NCI-H1417 treated with DMSO at 0.1 percent for 48 hours (cell line): Measurements from ENCODE around the gene SNRNP27.
"Not testable (repeated sequence)": the region's sequence is repeated elsewhere in the genome, so short reads cannot be mapped to it uniquely, and the experiment has no call there.

Experiments
- DNase-seq: peaks from one replicate; lab custom pipeline; 2025; lab: John Stamatoyannopoulos, UW

SNRNP27 gene

DNA sequence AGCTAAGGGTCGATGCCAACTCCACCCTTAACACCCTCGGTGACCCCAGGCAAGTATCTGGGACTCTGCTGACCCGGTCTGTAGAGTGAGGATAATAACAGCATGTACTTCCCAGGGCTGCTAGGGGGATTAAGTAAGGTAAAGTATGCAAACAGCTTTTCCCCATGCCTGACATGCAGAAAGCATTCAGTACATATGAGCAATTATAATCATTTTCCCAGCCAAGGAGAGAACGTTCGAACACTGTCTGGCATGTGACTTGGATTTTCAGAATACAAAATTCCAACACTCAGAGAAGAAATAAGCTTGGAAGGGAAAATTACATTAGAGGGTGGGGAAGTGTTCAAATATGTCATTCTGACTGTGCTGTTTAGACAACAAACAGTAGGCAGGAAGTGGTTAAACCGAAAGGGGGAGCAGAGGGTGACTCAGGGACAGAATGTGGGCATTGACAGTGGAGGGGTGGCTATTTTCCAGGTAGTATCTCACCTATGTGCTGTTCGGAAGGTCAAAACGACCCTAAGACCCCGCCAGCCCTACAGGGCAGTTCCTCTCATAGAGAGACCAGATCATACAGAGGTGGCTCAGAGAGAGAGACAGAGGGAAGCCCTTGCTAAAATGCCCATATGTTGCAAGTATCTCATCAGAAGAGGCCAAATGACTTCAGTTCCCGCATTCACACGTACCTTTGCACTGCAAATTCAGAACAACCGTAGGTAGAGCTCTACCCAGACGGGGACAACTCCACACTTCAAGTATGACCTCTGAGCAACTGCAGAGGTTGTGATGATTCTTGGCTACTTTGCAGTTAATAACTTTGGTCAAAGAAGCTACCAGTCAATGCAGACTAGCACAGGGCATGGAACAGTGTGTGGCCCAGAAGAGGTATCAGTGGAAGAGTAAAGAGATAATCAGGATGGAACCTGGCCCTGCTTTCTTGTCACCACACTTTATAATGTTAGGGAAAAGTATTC lies 52.9 kb downstream of the SNRNP27 start:
- DNase-seq = no peak

DNA sequence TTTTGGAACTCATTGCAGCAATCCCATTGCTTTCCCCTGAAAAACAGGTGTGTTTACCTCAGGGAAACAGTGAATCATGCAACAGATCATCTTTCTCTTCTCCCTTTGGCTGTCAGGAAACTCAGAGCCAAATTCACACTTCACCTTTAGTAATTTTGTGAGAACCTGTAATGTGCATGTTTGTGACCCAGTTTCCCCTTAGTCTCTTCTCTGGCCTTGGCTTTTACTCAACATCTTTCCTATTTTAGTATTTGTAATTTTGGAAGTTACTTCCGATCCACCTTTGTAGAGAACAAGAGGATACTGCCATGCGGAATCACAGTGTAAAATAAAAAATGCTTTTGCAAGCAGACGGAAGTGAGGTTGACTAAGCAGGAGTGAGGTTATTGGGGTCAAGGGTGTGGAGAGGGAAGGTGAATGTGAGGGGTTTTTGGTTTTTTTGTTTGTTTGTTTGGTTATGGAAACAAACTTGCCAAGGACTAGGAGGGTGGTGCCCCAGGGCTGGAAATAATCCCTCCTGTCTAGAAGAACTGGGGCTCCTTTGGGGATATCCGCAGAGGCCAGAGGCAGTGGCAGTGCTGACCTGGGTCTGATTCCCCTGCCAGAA lies 53.7 kb downstream of the SNRNP27 start:
- no peak for DNase-seq

DNA sequence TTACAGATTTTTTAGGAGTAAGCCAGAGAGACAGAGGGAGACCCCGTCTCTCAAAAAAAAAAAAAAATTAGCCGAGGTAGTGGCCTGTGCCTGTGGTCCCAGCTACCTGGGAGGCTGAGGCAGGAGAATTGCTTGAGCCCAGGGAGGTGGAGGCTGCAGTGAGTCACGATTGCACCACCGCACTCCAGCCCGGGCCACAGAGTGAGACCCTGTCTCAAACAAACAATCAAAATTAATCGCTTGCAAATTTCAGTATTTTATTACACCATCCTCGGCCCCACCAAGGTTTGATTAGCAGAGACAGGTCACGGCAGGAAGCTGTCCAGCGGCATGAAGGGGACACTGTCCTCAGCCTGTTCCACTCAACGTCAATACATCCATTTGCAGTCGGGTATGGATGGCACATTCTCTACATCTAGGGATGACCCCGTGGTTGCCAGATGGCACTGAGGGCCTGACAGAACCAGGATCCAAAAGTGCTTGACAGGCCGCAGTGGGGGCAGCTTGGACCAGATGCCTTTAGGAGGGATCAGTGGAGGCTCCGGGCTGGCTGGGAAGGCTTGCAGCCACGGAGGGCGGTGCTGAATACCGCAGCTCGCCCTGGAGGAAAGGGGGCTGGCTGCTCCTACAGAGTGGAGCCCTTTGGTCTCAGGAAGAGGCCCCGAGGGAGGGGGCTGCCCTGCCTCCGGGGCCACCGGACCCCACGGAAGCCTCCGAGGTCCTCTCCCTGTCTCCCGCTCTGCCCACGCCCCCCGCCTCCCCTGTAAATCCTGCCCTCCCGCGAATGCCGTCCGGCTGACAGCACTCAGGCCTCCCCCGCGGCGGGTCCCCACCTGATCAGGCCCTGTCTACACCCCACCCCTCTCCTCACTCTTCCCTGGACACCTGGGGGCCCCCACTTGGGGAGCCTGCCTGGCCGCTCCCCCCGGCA lies 54.5 kb downstream of the SNRNP27 start:
- no peak for DNase-seq

DNA sequence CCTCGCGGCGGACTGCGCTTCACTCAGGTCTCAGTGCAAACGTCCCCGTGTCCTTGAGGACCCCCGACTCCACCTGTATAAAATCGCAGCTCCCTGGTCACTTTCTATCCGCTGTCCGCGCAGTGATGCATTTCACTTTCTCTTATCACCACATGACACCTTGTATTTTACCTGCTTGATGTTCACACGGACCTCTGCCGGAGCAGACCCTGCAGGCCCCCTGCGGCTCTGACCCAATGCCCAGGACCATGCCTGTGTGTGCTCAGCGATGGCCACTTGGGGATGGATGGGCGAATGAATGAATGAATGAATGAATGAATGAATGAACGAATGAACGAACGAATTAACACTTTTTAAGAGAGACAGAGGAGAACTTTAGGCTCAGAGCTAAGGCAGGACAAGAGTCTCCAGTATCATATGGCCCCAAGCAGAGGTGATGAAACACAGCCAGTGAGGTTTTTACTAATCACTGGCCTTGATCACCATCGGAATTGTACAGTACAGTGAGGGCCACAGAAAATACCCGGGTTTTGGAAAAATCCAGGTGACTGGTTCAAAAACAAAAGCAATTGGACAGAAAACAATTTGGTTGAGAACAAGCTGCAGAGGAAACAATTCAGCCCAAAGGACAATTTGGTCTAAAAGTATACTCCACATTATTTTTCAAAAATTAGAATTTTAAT lies 55.3 kb downstream of the SNRNP27 start:
- DNase-seq = no peak

DNA sequence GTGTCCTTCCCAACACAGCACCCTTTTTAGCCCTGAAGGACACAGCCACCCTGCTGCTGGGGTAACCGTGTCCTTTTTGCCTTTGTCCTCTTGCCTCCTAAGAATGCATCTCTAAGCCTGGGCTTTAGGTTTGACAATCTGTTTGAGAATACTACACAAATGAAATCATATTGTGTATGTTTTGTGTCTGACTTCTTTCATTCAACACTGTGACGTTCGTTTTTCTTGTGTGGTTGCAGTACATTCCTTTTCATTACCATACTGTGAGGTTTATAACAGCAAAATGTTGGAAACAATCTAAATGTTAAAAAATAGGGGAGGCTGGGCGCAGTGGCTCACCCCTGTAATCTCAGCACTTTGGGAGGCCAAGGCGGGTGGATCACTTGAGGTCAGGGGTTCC lies 56.5 kb downstream of the SNRNP27 start:
- no peak for DNase-seq

DNA sequence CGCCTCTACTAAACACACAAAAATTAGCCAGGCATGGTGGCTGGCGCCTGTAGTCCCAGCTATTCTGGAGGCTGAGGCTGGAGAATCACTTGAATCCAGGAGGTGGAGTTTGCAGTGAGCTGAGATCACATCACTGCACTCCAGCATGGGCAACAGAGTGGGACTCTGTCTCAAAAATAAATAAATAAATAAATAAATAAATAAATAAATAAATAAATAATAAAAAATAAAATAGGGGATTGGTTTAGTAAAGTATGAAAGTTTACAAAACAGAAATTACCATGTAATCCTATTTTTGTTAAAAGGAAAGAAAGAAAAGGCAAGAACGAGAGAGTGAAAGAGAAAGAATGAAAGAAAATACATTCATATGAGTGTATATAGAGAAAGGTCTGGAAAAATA lies 56.9 kb downstream of the SNRNP27 start:
- DNase-seq = not testable (repeated sequence)

DNA sequence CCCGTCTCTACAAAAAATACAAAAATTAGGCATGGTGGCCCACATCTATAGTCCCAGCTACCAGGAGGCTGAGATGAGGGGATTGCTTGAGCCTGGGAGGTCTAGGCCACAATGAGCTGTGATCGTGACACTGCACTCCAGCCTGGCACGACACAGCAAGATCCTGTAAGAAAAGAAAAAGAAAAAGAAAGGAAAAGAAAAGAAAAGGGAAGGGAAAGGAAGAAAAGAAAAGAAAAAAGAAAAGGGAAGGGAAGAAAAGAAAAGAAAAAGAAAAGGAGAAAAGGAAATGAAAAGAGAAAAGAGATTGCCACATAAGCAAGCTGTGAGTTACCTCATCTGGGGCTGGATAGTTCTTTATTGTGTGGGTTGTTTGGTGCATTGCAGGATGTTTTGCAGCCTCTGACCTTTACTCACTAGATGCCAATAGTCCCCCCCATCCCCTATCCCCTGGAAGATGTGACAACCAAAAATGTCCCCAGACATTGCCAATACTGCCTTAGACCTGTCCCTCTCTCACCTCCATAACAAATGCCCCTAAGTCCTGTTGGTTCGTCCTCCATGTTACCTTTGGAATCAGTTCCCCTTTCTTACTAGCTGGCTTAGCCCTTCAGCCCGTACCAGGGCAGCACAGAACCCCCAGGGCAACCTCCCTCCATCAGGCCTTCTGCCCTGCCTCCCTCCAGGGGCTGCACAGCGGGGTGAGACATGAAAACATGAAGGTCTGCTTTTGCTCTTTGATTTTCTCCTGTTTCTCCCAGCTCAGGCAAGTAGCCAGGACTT lies 58.8 kb downstream of the SNRNP27 start:
- no peak for DNase-seq

DNA sequence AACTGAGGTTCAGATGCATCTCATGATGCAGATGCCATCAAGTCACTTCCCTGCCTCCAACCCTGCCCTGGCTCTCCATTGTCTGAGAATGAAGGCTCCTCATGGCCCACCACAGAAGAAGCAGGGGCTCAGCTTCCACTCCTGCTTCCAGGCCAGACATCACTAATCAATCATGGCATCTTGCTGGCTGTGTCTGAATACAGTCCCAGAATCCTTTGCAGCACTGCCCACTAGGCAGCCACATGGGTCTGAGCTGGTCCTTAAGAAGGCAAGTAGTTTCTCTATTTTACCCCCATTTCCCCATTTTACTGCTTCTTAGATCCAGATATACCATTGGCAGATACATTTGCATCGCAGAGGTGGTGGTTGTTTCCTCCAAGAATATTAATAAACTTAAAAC lies 60.3 kb downstream of the SNRNP27 start:
- DNase-seq = no peak
